Mesothelial cell of epicardium (in vitro differentiated cells): Measurements from ENCODE around the gene NR1I3. TPM values are rescaled to one million over a fixed set of nuclear protein-coding genes. Genes with fewer than 3 reads are reported as not detected.

ENCODE experiments used
- DNase-seq, 2 experiments: peaks; one replicate each; pipeline ENCODE4 v3.0.0; 2021; ENCODE audit warnings: low spot score in 2 of 2; ENCODE audit not compliant: unreplicated experiment in 2 of 2
- H3K27ac Mint-ChIP-seq: 2 replicates; pipeline ENCODE4 v1.8.0; 2021; ENCODE audit warnings: mixed read lengths
- H3K27me3 Mint-ChIP-seq: 2 replicates; pipeline ENCODE4 v1.8.0; 2021; ENCODE audit warnings: low read depth, mixed read lengths
- H3K36me3 Mint-ChIP-seq: 2 replicates; pipeline ENCODE4 v1.8.0; 2021; ENCODE audit warnings: mixed read lengths
- H3K4me1 Mint-ChIP-seq: 2 replicates; pipeline ENCODE4 v1.8.0; 2021; ENCODE audit warnings: mixed read lengths
- H3K4me3 Mint-ChIP-seq: 2 replicates; pipeline ENCODE4 v1.8.0; 2021; ENCODE audit warnings: mild to moderate bottlenecking, moderate library complexity, mixed read lengths
- H3K9me3 Mint-ChIP-seq: 2 replicates; pipeline ENCODE4 v1.8.0; 2021; ENCODE audit warnings: mixed read lengths
- total RNA-seq: library from RNA; stranded (reverse); gene quantifications from 3 replicates; pipeline ENCODE4 v1.2.1, GENCODE V29; 2021
- TF ChIP-seq, protein P1 (sequence below): fragments of 200-600 bp; sonication (generic); IDR thresholded peaks from one replicate; pipeline ENCODE4 v1.5.0; 2021; ENCODE audit warnings: antibody characterized with exemption; ENCODE audit not compliant: unreplicated experiment

NR1I3 gene
- total RNA-seq, 1 donor from 2014 or later = not detected

GRCh38 chr1:161201836-161202712, 35.9 kb downstream of the NR1I3 start, which contains the start of gene NDUFS2:
Gene NDUFS2 (plus strand): TSS chr1:161202367. CDS start chr1:161202386, 19 bp downstream.
- Mint-ChIP-seq H3K9me3 (no peaks in the 10 kb centered on the region), H3K4me1 (peaks cover 56% of the 10 kb centered on the region)
- TF ChIP-seq, protein P1, sequence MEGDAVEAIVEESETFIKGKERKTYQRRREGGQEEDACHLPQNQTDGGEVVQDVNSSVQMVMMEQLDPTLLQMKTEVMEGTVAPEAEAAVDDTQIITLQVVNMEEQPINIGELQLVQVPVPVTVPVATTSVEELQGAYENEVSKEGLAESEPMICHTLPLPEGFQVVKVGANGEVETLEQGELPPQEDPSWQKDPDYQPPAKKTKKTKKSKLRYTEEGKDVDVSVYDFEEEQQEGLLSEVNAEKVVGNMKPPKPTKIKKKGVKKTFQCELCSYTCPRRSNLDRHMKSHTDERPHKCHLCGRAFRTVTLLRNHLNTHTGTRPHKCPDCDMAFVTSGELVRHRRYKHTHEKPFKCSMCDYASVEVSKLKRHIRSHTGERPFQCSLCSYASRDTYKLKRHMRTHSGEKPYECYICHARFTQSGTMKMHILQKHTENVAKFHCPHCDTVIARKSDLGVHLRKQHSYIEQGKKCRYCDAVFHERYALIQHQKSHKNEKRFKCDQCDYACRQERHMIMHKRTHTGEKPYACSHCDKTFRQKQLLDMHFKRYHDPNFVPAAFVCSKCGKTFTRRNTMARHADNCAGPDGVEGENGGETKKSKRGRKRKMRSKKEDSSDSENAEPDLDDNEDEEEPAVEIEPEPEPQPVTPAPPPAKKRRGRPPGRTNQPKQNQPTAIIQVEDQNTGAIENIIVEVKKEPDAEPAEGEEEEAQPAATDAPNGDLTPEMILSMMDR = no peak

GRCh38 chr1:161200992-161201835, 36.8 kb downstream of the NR1I3 start:
- H3K36me3 Mint-ChIP-seq = peaks cover 14% of the 10 kb centered on the region
- H3K4me1 Mint-ChIP-seq = peaks cover 61% of the 10 kb centered on the region
- peak overlapping the region; percentile 93 for H3K4me3 Mint-ChIP-seq
- no peak for DNase-seq
- peak overlapping the region; percentile 97 for H3K27ac Mint-ChIP-seq
- TF ChIP-seq, protein P1 = no peak
- no peaks in the 10 kb centered on the region for H3K27me3 Mint-ChIP-seq
- no peaks in the 10 kb centered on the region for H3K9me3 Mint-ChIP-seq

More at GRCh38 chr1:161201836-161202712, 35.9 kb downstream of the NR1I3 start, which contains the start of gene NDUFS2:
- DNase-seq = peak; percentile 90 to 92
- Mint-ChIP-seq H3K36me3 (peaks cover 19% of the 10 kb centered on the region), H3K27me3 (no peaks in the 10 kb centered on the region), H3K4me3 (peak within 1 kb of the TSS; percentile 93), H3K27ac (peak within 1 kb of the TSS; percentile 97)

- Mint-ChIP-seq H3K27me3 (no peaks in the 10 kb centered on the region), H3K27ac (peak overlapping the region; percentile 97), H3K9me3 (no peaks in the 10 kb centered on the region), H3K4me1 (peaks cover 61% of the 10 kb centered on the region), H3K4me3 (no peak overlapping the region), H3K36me3 (peaks cover 12% of the 10 kb centered on the region)
- TF ChIP-seq, protein P1 = no peak
- DNase-seq = no peak
Measured at GRCh38 chr1:161200421-161200991, 37.5 kb downstream of the NR1I3 start.

DNA sequence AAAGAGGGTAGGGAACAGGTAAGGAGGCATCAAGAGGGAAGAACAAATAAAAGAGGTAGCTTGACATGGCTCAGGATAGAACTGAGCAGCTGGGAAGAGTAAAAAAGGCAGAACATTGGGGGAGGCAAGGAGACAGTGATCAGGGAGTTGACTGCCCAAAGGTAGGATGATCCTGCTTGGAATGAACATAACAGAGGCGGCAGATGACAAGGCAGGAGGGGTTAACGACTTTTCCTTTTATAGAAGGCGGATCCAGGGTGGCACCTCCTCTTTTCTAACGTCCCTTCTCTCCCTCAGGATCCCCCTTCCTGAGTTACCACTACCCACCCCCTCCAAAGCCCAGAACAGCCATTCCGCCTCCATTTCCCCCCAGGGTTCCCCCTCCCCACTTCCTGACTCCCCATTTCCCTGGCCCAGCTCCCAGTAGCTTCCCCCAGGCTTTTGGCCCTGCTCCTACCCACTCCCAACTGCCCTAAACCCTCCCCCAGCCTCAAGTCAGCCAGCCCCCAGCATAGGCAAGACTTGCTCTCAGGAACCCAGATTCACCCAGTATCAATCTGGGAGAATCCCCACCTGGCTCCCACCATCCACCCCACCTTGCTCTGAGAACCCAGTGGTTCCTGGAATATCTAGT, 38.4 kb downstream of the NR1I3 start:
- Mint-ChIP-seq H3K36me3 (peaks cover 9% of the 10 kb centered on the region), H3K4me1 (peaks cover 58% of the 10 kb centered on the region), H3K27ac (peak overlapping the region; percentile 82), H3K4me3 (peak overlapping the region; percentile 62), H3K9me3 (no peaks in the 10 kb centered on the region), H3K27me3 (no peaks in the 10 kb centered on the region)
- TF ChIP-seq, protein P1 = no peak
- no peak for DNase-seq

DNA sequence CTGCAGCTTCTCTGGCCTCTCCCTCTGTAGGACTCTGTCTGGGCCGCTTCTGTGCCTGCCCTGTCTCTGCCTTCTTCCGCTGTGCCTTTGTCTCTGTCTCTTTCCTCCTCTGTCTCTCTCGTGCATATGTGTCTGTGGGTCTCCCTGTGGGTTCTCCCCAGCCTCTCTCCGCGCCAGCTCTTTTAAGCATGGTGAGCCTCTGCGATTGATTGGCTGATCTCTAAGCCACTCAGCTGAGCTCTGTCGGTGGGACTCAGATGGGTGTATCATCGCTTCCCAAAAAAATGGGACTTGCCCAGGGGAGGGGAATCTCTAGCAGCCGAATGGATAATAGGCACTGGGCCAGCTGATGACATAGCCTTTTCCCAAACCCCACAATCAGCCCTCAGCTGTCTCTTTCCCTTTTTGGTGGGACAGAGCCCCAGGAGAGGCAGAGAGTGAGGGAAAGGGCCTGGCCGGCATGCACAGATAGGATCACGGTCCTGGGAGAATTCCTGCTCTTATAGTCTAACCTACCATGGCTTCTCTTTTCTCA, 39.0 kb downstream of the NR1I3 start, which contains the start of gene ADAMTS4:
ADAMTS4 (minus strand) TSS at position 158 of the 535 bp plus-strand sequence. CDS start 427 bp downstream, outside the sequence.
- H3K9me3 Mint-ChIP-seq = no peaks in the 10 kb centered on the region

More for the DNA sequence above, 39.0 kb downstream of the NR1I3 start, which contains the start of gene ADAMTS4:
- H3K27ac Mint-ChIP-seq = peak within 1 kb of the TSS; percentile 92
- DNase-seq = no peak
- H3K4me1 Mint-ChIP-seq = peaks cover 53% of the 10 kb centered on the region
- peak within 1 kb of the TSS; percentile 62 for H3K4me3 Mint-ChIP-seq
- H3K36me3 Mint-ChIP-seq = peaks cover 3% of the 10 kb centered on the region
- TF ChIP-seq, protein P1 = no peak
- no peaks in the 10 kb centered on the region for H3K27me3 Mint-ChIP-seq
